H9 (cell line): Measurements from ENCODE around the gene SEL1L. TPM values are rescaled to one million over a fixed set of nuclear protein-coding genes. Genes with fewer than 3 reads are reported as not detected.
A peak's percentile ranks its signal among the peaks of the same experiment; 100 is the strongest.

Source experiments
- DNase-seq: peaks from one replicate; pipeline ENCODE4 v3.0.0-alpha.2; 2017
- H2AFZ ChIP-seq: one replicate; pipeline ENCODE4 v1.6.1; 2013; ENCODE audit warnings: mild to moderate bottlenecking, low read length, control low read depth, moderate library complexity
- H2AK5ac ChIP-seq: 2 replicates; pipeline ENCODE4 v1.6.1; 2013; ENCODE audit warnings: low read length, control low read depth, mixed read lengths; ENCODE audit not compliant: insufficient read length
- H2BK120ac ChIP-seq: one replicate; pipeline ENCODE4 v1.6.1; 2013; ENCODE audit warnings: low read depth, mild to moderate bottlenecking, low read length, control low read depth, inconsistent platforms; ENCODE audit not compliant: poor library complexity, severe bottlenecking
- H2BK12ac ChIP-seq: 2 replicates; pipeline ENCODE4 v1.6.1; 2013; ENCODE audit warnings: low read length, control low read depth, mixed read lengths, low read depth; ENCODE audit not compliant: insufficient read length
- H2BK15ac ChIP-seq: 2 replicates; pipeline ENCODE4 v1.6.1; 2013; ENCODE audit warnings: low read depth, low read length, control low read depth
- H2BK20ac ChIP-seq: one replicate; pipeline ENCODE4 v1.6.1; 2013; ENCODE audit warnings: low read depth, mild to moderate bottlenecking, low read length, control low read depth, inconsistent platforms; ENCODE audit not compliant: poor library complexity, severe bottlenecking
- H2BK5ac ChIP-seq: 2 replicates; pipeline ENCODE4 v1.6.1; 2013; ENCODE audit warnings: low read length, control low read depth, mixed read lengths; ENCODE audit not compliant: insufficient read length
- H3K14ac ChIP-seq: 2 replicates; pipeline ENCODE4 v1.6.1; 2013; ENCODE audit warnings: low read length, control low read depth; ENCODE audit not compliant: insufficient read depth
- H3K18ac ChIP-seq: 2 replicates; pipeline ENCODE4 v1.6.1; 2013; ENCODE audit warnings: low read depth, mild to moderate bottlenecking, mixed read lengths, low read length, control low read depth; ENCODE audit not compliant: insufficient read length
- H3K23ac ChIP-seq: 2 replicates; pipeline ENCODE4 v1.6.1; 2013; ENCODE audit warnings: low read length, control low read depth, mixed read lengths, low read depth; ENCODE audit not compliant: insufficient read length
- H3K23me2 ChIP-seq: 2 replicates; pipeline ENCODE4 v1.6.1; 2013; ENCODE audit warnings: low read depth, mild to moderate bottlenecking, mixed read lengths, low read length, control low read depth; ENCODE audit not compliant: insufficient read length, poor library complexity, severe bottlenecking
- H3K27ac ChIP-seq: 2 replicates; pipeline ENCODE4 v1.5.1; 2013; ENCODE audit warnings: low read length, control low read depth, mixed read lengths, low read depth; ENCODE audit not compliant: insufficient read length
- H3K27me3 ChIP-seq: 2 replicates; pipeline ENCODE4 v1.6.1; 2013; ENCODE audit warnings: low read length, control low read depth, inconsistent platforms; ENCODE audit not compliant: insufficient read depth
- H3K4ac ChIP-seq: 2 replicates; pipeline ENCODE4 v1.6.1; 2013; ENCODE audit warnings: low read depth, mild to moderate bottlenecking, control low read depth, inconsistent platforms, low read length, moderate library complexity
- H3K4me1 ChIP-seq: 2 replicates; pipeline ENCODE4 v1.6.1; 2013; ENCODE audit warnings: low read length, control low read depth, inconsistent platforms; ENCODE audit not compliant: insufficient read depth
- H3K4me2 ChIP-seq: 2 replicates; pipeline ENCODE4 v1.6.1; 2013; ENCODE audit warnings: low read length, control low read depth, mixed read lengths; ENCODE audit not compliant: insufficient read length, insufficient read depth
- H3K56ac ChIP-seq: 2 replicates; pipeline ENCODE4 v1.6.1; 2013; ENCODE audit warnings: low read depth, mild to moderate bottlenecking, mixed read lengths, low read length, control low read depth; ENCODE audit not compliant: insufficient read length
- H3K79me1 ChIP-seq: 2 replicates; pipeline ENCODE4 v1.6.1; 2013; ENCODE audit warnings: low read depth, mild to moderate bottlenecking, moderate library complexity, low read length, control low read depth, inconsistent platforms; ENCODE audit not compliant: insufficient read depth, poor library complexity, severe bottlenecking
- H3K79me2 ChIP-seq: 2 replicates; pipeline ENCODE4 v1.6.1; 2013; ENCODE audit warnings: low read length, control low read depth, inconsistent platforms; ENCODE audit not compliant: insufficient read depth
- H3K9ac ChIP-seq: 2 replicates; pipeline ENCODE4 v1.6.1; 2013; ENCODE audit warnings: low read length, control low read depth, mixed read lengths; ENCODE audit not compliant: insufficient read length; ENCODE audit errors: extremely low read depth
- H3K9me3 ChIP-seq: one replicate; pipeline ENCODE4 v1.6.1; 2013; ENCODE audit warnings: low read depth, low read length, inconsistent platforms; ENCODE audit not compliant: control insufficient read depth
- H3T11ph ChIP-seq: one replicate; pipeline ENCODE4 v1.6.1; 2013; ENCODE audit warnings: mild to moderate bottlenecking, low read length, control low read depth, inconsistent platforms
- H4K20me1 ChIP-seq: one replicate; pipeline ENCODE4 v1.6.1; 2013; ENCODE audit not compliant: control insufficient read depth, insufficient read length, insufficient read depth
- H4K5ac ChIP-seq: 2 replicates; pipeline ENCODE4 v1.6.1; 2013; ENCODE audit warnings: low read depth, mild to moderate bottlenecking, mixed read lengths, low read length, control low read depth; ENCODE audit not compliant: insufficient read length
- H4K8ac ChIP-seq: replicated peaks from 2 replicates; pipeline ENCODE4 v1.6.1; 2013; ENCODE audit warnings: low read length, control low read depth, mixed read lengths, low read depth; ENCODE audit not compliant: insufficient read length
- H4K91ac ChIP-seq: 2 replicates; pipeline ENCODE4 v1.6.1; 2013; ENCODE audit warnings: low read depth, mild to moderate bottlenecking, moderate library complexity, mixed read lengths, low read length, control low read depth; ENCODE audit not compliant: insufficient read length
- H3K27ac Mint-ChIP-seq, 3 experiments: 2 replicates in 2 of 3; 3 replicates in 1 of 3; pipeline ENCODE4 v1.8.0; 2020 to 2021; ENCODE audit warnings: mixed read lengths in 3 of 3, mild to moderate bottlenecking in 1 of 3, moderate library complexity in 1 of 3
- H3K27me3 Mint-ChIP-seq: 2 replicates; pipeline ENCODE4 v1.8.0; 2021; ENCODE audit warnings: low read depth, mild to moderate bottlenecking, moderate library complexity, mixed read lengths
- H3K36me3 Mint-ChIP-seq, 3 experiments: 2 replicates in 2 of 3; 3 replicates in 1 of 3; pipeline ENCODE4 v1.8.0; 2020 to 2021; ENCODE audit warnings: low read depth in 3 of 3, mixed read lengths in 3 of 3; ENCODE audit not compliant: insufficient read depth in 1 of 3
- H3K4me1 Mint-ChIP-seq, 2 experiments: 2 replicates each; pipeline ENCODE4 v1.8.0; 2020; ENCODE audit warnings: mixed read lengths in 2 of 2
- H3K4me3 Mint-ChIP-seq, 2 experiments: 2 replicates in 1 of 2; 3 replicates in 1 of 2; pipeline ENCODE4 v1.8.0; 2020 to 2021; ENCODE audit warnings: mild to moderate bottlenecking in 2 of 2, mixed read lengths in 2 of 2, moderate library complexity in 1 of 2
- H3K9me3 Mint-ChIP-seq, 2 experiments: 2 replicates in 1 of 2; 3 replicates in 1 of 2; pipeline ENCODE4 v1.8.0; 2020; ENCODE audit warnings: mild to moderate bottlenecking in 2 of 2, mixed read lengths in 2 of 2, moderate library complexity in 1 of 2
- CTCF ChIP-seq: fragments of 200-600 bp; sonication (generic); conservative IDR thresholded peaks from 3 replicates; pipeline ENCODE4 v1.8.0; 2021; ENCODE audit warnings: antibody characterized with exemption, mild to moderate bottlenecking
- WGBS: extraction: QIAGEN DNeasy Blood & Tissue Kit; methylation state at CpG from one replicate; pipeline ENCODE4 v1.1.7; 2013; ENCODE audit warnings: missing lambda C conversion rate, low lambda C conversion rate, mixed read lengths; ENCODE audit not compliant: insufficient read length; ENCODE audit errors: extremely low coverage; 5-methylcytosine and 5-hydroxymethylcytosine counted together
- total RNA-seq: library from RNA; stranded (reverse); gene quantifications from 2 replicates; pipeline ENCODE4 v1.2.1, GENCODE V29; 2021

SEL1L gene
- total RNA-seq, 1 experiment from 2014 or later: 27.5 TPM

GRCh38 chr14:81517798-81518398 is 15.8 kb downstream of the SEL1L start:
- peaks cover 13 to 23% of the 10 kb centered on the region in 2 experiments for H3K4me1 Mint-ChIP-seq
- Histone ChIP-seq H3K23me2 (no peaks in the 10 kb centered on the region), H4K5ac (no peak overlapping the region), H3K27me3 (no peaks in the 10 kb centered on the region), H3T11ph (no peak overlapping the region), H2BK20ac (no peak overlapping the region), H2BK5ac (no peak overlapping the region), H3K18ac (no peak overlapping the region), H3K23ac (no peak overlapping the region), H3K79me2 (no peaks in the 10 kb centered on the region), H3K56ac (no peak overlapping the region), H2AFZ (no peak overlapping the region), H3K27ac (no peak overlapping the region), H3K4ac (no peak overlapping the region), H2BK12ac (no peak overlapping the region), H3K9me3 (no peaks in the 10 kb centered on the region), H2BK15ac (no peak overlapping the region), H4K20me1 (no peaks in the 10 kb centered on the region), H3K9ac (no peak overlapping the region), H4K8ac (no peak overlapping the region), H3K14ac (no peak overlapping the region), H2AK5ac (no peak overlapping the region), H2BK120ac (no peak overlapping the region), H4K91ac (no peak overlapping the region), H3K79me1 (no peaks in the 10 kb centered on the region), H3K4me1 (peaks cover 3% of the 10 kb centered on the region; the same call in 1 of the 2 replicates), H3K4me2 (no peak overlapping the region)
- TF ChIP-seq CTCF: no peak
- no peaks in the 10 kb centered on the region; a peak in 1 of 5 replicates for H3K9me3 Mint-ChIP-seq
- no peak overlapping the region for H3K4me3 Mint-ChIP-seq
- H3K27ac Mint-ChIP-seq: peak overlapping the region; percentile 39 to 92 (median 72); a peak in 5 of 7 replicates
- DNase-seq: no peak
- no CpG with 5 or more reads among the region's 7 CpGs for WGBS
- no peaks in the 10 kb centered on the region for H3K27me3 Mint-ChIP-seq
- peaks cover 10 to 20% (median 12%) of the 10 kb centered on the region in 3 experiments; a peak in 6 of 7 replicates for H3K36me3 Mint-ChIP-seq
